Brain microvascular endothelial cell (primary cell): ENCODE results near the gene CUL2.
A peak's percentile ranks its signal among the peaks of the same experiment; 100 is the strongest.
"Not testable (repeated sequence)": the region's sequence is repeated elsewhere in the genome, so short reads cannot be mapped to it uniquely, and the experiment has no call there.

Source experiments
- DNase-seq: peaks from one replicate; pipeline ENCODE4 v3.0.0-alpha.2; 2020
- H3K27ac ChIP-seq: fragments of 250-450 bp; sonication (Bioruptor Pico); 2 replicates; pipeline ENCODE4 v1.5.1; 2020; ENCODE audit warnings: mild to moderate bottlenecking, moderate library complexity
- H3K27me3 ChIP-seq: fragments of 250-450 bp; sonication (Bioruptor Pico); replicated peaks from 2 replicates; pipeline ENCODE4 v1.5.1; 2020; ENCODE audit warnings: mild to moderate bottlenecking
- H3K36me3 ChIP-seq: fragments of 250-450 bp; sonication (Bioruptor Pico); replicated peaks from 2 replicates; pipeline ENCODE4 v1.5.1; 2020; ENCODE audit warnings: mild to moderate bottlenecking
- H3K4me3 ChIP-seq: 2 replicates; pipeline ENCODE4 v1.5.1; 2011; ENCODE audit warnings: low read depth, mild to moderate bottlenecking, control low read depth, low read length, moderate library complexity
- in situ Hi-C: cut with HindIII; loops from 2 replicates; pipeline ENCODE4 v1.10.0; 2017; ENCODE audit warnings: low sequenced_read_pairs, low pct_ligation_motif_present
- TF ChIP-seq, protein P1 (sequence below): IDR thresholded peaks from 2 replicates; pipeline ENCODE4 v1.5.1; 2011; ENCODE audit warnings: low read depth, mild to moderate bottlenecking, moderate library complexity, low read length, control low read depth, inconsistent platforms; ENCODE audit errors: missing control alignments

CUL2 gene

GRCh38 chr10:34994565-34995142 lies 95.5 kb downstream of the CUL2 start:
- H3K36me3 ChIP-seq, result no peaks in the 10 kb centered on the region
- TF ChIP-seq, protein P1, sequence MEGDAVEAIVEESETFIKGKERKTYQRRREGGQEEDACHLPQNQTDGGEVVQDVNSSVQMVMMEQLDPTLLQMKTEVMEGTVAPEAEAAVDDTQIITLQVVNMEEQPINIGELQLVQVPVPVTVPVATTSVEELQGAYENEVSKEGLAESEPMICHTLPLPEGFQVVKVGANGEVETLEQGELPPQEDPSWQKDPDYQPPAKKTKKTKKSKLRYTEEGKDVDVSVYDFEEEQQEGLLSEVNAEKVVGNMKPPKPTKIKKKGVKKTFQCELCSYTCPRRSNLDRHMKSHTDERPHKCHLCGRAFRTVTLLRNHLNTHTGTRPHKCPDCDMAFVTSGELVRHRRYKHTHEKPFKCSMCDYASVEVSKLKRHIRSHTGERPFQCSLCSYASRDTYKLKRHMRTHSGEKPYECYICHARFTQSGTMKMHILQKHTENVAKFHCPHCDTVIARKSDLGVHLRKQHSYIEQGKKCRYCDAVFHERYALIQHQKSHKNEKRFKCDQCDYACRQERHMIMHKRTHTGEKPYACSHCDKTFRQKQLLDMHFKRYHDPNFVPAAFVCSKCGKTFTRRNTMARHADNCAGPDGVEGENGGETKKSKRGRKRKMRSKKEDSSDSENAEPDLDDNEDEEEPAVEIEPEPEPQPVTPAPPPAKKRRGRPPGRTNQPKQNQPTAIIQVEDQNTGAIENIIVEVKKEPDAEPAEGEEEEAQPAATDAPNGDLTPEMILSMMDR, result peak; percentile 78
- no peak overlapping the region for H3K27ac ChIP-seq
- H3K4me3 ChIP-seq, result no peak overlapping the region
- no peaks in the 10 kb centered on the region for H3K27me3 ChIP-seq
- peak; percentile 56 for DNase-seq
- in situ Hi-C loops, result no loop called here

DNA sequence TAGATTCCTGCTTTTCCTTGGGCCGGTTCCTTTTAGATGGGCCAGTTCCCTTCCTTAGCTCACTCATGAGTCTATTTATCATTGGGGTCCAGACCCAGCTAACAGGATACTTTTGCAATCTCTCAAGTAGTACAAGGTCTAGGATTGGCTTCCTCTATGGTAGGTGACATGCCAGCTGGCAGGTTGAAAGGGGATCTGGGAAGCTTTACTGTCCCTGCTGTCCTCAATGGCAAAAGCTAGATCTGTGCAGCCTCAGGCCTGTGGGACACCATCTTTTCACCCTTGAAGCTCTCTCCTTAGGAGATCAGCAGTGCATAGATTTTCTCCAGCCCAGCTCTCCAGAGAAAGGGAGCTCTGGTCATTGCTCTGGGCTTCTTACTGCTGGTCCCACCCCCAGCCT lies 96.4 kb downstream of the CUL2 start:
- H3K36me3 ChIP-seq, result no peaks in the 10 kb centered on the region
- H3K27ac ChIP-seq, result no peak overlapping the region
- in situ Hi-C loops, result no loop called here
- no peaks in the 10 kb centered on the region for H3K27me3 ChIP-seq
- H3K4me3 ChIP-seq, result no peak overlapping the region
- TF ChIP-seq, protein P1, result no peak
- DNase-seq, result no peak

DNA sequence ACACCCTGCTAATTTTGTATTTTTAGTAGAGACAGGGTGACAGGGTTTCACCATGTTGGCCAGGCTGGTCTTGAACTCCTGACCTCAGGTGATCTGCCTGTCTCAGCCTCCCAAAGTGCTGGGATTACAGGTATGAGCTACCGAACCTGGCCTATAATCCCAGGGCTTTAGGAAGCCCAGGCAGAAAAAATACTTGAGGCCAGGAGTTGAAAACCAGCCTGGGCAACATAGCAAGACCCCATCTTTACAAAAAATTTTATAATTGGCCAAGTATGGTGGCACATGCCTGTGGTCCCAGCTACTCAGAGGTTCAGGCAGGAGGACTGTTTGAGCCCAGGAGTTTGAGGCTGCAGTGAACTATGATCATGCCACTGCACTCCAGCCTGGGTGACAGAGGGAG lies 99.0 kb downstream of the CUL2 start:
- in situ Hi-C loops, H3K4me3 ChIP-seq, DNase-seq, H3K27ac ChIP-seq, H3K27me3 ChIP-seq, H3K36me3 ChIP-seq: not testable (repeated sequence)

GRCh38 chr10:34988397-34989067 lies 101.6 kb downstream of the CUL2 start:
- TF ChIP-seq, protein P1, result no peak
- H3K27me3 ChIP-seq, result no peaks in the 10 kb centered on the region
- in situ Hi-C loops, result no loop called here
- H3K4me3 ChIP-seq, result no peak overlapping the region
- H3K36me3 ChIP-seq, result no peaks in the 10 kb centered on the region
- no peak for DNase-seq
- no peak overlapping the region for H3K27ac ChIP-seq

GRCh38 chr10:34985823-34986222 lies 104.3 kb downstream of the CUL2 start:
- in situ Hi-C loops, result no loop called here
- TF ChIP-seq, protein P1, result peak; percentile 46
- Histone ChIP-seq H3K4me3 (no peak overlapping the region), H3K27ac (no peak overlapping the region), H3K27me3 (no peaks in the 10 kb centered on the region), H3K36me3 (no peaks in the 10 kb centered on the region)
- DNase-seq, result no peak

DNA sequence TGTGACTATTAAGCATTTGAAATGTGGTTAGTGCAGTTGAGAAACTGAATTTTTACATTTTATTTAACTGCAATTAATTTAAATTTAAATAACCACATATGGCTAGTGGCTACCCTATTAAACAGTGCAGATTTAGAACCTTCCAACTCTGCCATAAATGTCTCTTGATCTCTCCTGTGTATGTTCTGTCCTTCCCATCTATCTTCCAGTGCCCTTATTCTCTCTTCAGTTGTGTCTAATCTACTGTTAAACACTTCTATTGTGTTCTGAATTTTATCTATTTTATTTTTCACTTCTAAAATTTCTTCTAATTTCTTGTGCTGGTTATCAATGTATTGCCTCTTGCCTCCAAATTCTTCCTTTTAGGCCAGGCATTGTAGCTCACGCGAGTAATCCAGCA lies 105.0 kb downstream of the CUL2 start:
- Histone ChIP-seq H3K27me3 (no peaks in the 10 kb centered on the region), H3K4me3 (no peak overlapping the region), H3K27ac (no peak overlapping the region), H3K36me3 (no peaks in the 10 kb centered on the region)
- TF ChIP-seq, protein P1, result no peak
- in situ Hi-C loops, result no loop called here
- DNase-seq, result no peak
